IPS DF 6.9 (cell line): ENCODE results near the gene PROP1.
A peak's percentile ranks its signal among the peaks of the same experiment; 100 is the strongest.
"Not testable (repeated sequence)": the region's sequence is repeated elsewhere in the genome, so short reads cannot be mapped to it uniquely, and the experiment has no call there.

Source experiments
- DNase-seq: peaks from one replicate; pipeline ENCODE4 v3.0.0-alpha.2; 2013; ENCODE audit warnings: low read depth, low spot score
- H3K27ac ChIP-seq: one replicate; pipeline ENCODE4 v1.5.1; 2013; ENCODE audit warnings: low read length, control low read depth
- H3K27me3 ChIP-seq: 2 replicates; pipeline ENCODE4 v1.6.1; 2013; ENCODE audit warnings: mild to moderate bottlenecking, low read length; ENCODE audit not compliant: control insufficient read depth, insufficient read depth
- H3K36me3 ChIP-seq: 2 replicates; pipeline ENCODE4 v1.6.1; 2013; ENCODE audit warnings: low read length; ENCODE audit not compliant: control insufficient read depth, insufficient read depth
- H3K4me1 ChIP-seq: 2 replicates; pipeline ENCODE4 v1.6.1; 2013; ENCODE audit warnings: low read length; ENCODE audit not compliant: control insufficient read depth, insufficient read depth
- H3K4me3 ChIP-seq: 2 replicates; pipeline ENCODE4 v1.5.1; 2013; ENCODE audit warnings: mild to moderate bottlenecking, low read length
- H3K9me3 ChIP-seq: 2 replicates; pipeline ENCODE4 v1.6.1; 2013; ENCODE audit warnings: low read length, inconsistent platforms; ENCODE audit not compliant: control insufficient read depth, insufficient read depth
- WGBS: extraction: QIAGEN DNeasy Blood & Tissue Kit; methylation state at CpG from one replicate; pipeline ENCODE4 v1.1.7; 2013; ENCODE audit warnings: mixed read lengths, missing lambda C conversion rate; ENCODE audit not compliant: insufficient read length, insufficient coverage; 5-methylcytosine and 5-hydroxymethylcytosine counted together

PROP1 gene

GRCh38 chr5:177982956-177983355, 13.1 kb downstream of the PROP1 start:
- no peak for DNase-seq
- WGBS = no CpG with 5 or more reads among the region's 5 CpGs
- Histone ChIP-seq H3K4me1 (peaks cover 1% of the 10 kb centered on the region; the same call in 1 of the 2 replicates), H3K36me3 (no peaks in the 10 kb centered on the region), H3K27me3 (peaks cover 20% of the 10 kb centered on the region), H3K27ac (no peak overlapping the region), H3K9me3 (no peaks in the 10 kb centered on the region), H3K4me3 (no peak overlapping the region)

- no peak overlapping the region for H3K4me3 ChIP-seq
- peaks cover 20% of the 10 kb centered on the region for H3K27me3 ChIP-seq
- peak; percentile 66 for DNase-seq
- no peak overlapping the region for H3K27ac ChIP-seq
- H3K4me1 ChIP-seq = peaks cover 1% of the 10 kb centered on the region; the same call in 1 of the 2 replicates
- H3K36me3 ChIP-seq = no peaks in the 10 kb centered on the region
- WGBS = no CpG with 5 or more reads among the region's 17 CpGs
- no peaks in the 10 kb centered on the region for H3K9me3 ChIP-seq
Measured at GRCh38 chr5:177982072-177982727, 13.8 kb downstream of the PROP1 start.

- whole genome bisulfite sequencing = no CpG with 5 or more reads among the region's 26 CpGs
- H3K27me3 ChIP-seq = peaks cover 20% of the 10 kb centered on the region
- H3K4me1 ChIP-seq = peaks cover 1% of the 10 kb centered on the region; the same call in 1 of the 2 replicates
- no peak for DNase-seq
- H3K9me3 ChIP-seq = no peaks in the 10 kb centered on the region
- H3K4me3 ChIP-seq = no peak overlapping the region
- no peaks in the 10 kb centered on the region for H3K36me3 ChIP-seq
- no peak overlapping the region for H3K27ac ChIP-seq
Measured at GRCh38 chr5:177981296-177982071, 14.6 kb downstream of the PROP1 start.

DNA sequence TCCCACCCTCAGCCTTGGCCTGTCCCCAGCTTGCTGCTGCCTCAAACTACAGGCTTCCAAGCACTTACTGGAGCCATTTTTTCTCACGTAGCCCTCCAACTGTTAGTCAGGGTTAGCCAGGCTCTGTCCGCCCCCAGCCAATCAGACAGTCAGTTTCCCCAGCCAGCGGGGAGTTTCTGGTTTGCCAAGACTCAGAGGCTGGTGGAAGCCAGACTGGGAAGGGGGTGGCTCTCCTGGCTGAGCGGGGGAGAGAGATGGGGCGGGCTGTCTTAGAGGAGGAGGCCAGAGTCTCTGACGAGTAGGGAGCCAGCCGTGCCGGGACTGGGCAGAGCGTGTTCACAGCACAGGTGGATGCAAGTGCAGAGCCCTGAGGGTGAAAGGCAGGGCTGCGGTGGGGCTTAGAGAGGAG, 15.3 kb downstream of the PROP1 start:
- Histone ChIP-seq H3K4me3 (no peak overlapping the region), H3K9me3 (no peaks in the 10 kb centered on the region), H3K27me3 (peaks cover 20% of the 10 kb centered on the region), H3K27ac (no peak overlapping the region), H3K4me1 (peaks cover 1% of the 10 kb centered on the region; the same call in 1 of the 2 replicates), H3K36me3 (no peaks in the 10 kb centered on the region)
- DNase-seq = no peak
- WGBS = no CpG with 5 or more reads among the region's 10 CpGs

DNA sequence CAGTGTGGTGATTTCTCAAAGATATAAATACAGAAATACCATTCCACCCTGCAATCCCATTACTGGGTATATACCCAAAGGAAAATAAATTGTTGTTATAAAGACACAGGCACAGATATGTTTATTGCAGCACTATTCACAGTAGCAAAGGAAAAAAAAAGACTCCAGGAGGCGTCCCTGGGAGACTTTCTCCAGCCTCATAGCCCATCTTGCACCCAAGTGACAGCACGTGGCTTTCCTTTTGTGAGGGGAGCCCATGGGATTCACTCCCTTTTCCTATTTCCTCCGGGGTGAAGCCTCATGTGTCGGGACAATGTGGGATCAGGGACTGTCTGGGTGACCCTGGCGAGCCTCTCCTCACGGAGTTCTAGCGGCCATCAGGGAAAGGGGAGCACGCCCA, 18.4 kb downstream of the PROP1 start:
- not testable (repeated sequence) for H3K27ac ChIP-seq

GRCh38 chr5:177973066-177973635, 22.9 kb downstream of the PROP1 start:
- no peaks in the 10 kb centered on the region for H3K4me1 ChIP-seq
- H3K36me3 ChIP-seq = no peaks in the 10 kb centered on the region; the same call in 1 of the 2 replicates
- DNase-seq = no peak
- no CpG with 5 or more reads among the region's 5 CpGs for WGBS
- no peak overlapping the region for H3K27ac ChIP-seq
- H3K4me3 ChIP-seq = no peak overlapping the region
- H3K9me3 ChIP-seq = no peaks in the 10 kb centered on the region; the same call in 1 of the 2 replicates
- no peaks in the 10 kb centered on the region for H3K27me3 ChIP-seq

More for the DNA sequence above, 18.4 kb downstream of the PROP1 start:
- not testable (repeated sequence) for H3K36me3 ChIP-seq, H3K4me1 ChIP-seq, H3K4me3 ChIP-seq, H3K9me3 ChIP-seq, H3K27me3 ChIP-seq, DNase-seq
- no CpG with 5 or more reads among the region's 8 CpGs for WGBS

GRCh38 chr5:177972613-177973012, 23.4 kb downstream of the PROP1 start:
- DNase-seq = no peak
- WGBS = 100% methylated on average over 1 of the region's 4 CpGs
- no peak overlapping the region for H3K27ac ChIP-seq

DNA sequence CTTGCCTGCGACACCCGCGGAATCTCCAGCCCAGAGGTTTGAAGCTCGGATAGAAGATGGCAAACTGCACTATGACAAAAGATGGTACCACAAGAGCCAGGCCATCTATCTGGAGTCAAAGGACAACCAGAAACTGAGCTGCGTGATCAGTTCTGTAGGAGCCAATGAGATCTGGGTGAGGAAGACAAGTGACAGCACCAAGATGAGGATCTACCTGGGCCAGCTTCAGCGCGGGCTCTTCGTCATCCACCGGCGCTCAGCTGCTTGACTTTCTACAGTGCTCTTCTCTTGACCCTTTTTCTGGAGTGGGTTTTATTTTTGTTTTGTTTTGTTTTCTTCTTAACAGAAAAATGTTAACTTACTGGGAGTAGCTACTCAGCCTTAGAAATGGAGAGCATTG, 24.0 kb downstream of the PROP1 start:
- H3K9me3 ChIP-seq, H3K4me3 ChIP-seq, H3K27ac ChIP-seq, DNase-seq, H3K36me3 ChIP-seq, H3K4me1 ChIP-seq, H3K27me3 ChIP-seq: not testable (repeated sequence)
- no CpG with 5 or more reads among the region's 10 CpGs for WGBS

More at GRCh38 chr5:177972613-177973012, 23.4 kb downstream of the PROP1 start:
- Histone ChIP-seq H3K4me1 (no peaks in the 10 kb centered on the region), H3K9me3 (no peaks in the 10 kb centered on the region; the same call in 1 of the 2 replicates), H3K4me3 (no peak overlapping the region), H3K36me3 (no peaks in the 10 kb centered on the region; the same call in 1 of the 2 replicates), H3K27me3 (no peaks in the 10 kb centered on the region)

DNA sequence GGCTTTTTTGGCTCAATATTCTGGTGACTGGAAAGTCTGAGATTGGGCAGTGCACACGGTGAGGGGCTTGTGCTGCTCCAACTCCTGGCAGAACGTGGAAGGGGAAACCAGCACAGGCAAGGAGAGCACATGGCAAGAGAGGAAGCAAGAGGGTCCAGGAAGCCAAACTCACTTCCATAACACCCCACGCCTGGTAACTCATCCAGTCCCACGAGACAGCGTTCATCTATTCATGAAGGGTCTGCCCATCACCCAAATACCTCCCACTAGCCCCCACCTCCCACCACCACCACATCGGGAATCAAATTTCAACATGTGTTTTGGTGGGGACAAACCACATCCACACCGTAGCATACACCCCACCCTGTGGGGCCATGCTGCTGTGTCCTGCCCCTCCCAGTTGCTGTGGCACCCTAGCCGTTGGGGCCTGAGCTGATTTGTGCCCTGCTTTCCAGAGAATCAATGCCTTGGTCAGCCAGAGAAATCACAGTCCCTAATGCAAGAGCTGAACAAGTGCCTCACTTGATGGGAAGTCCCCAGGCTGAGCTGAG, 27.3 kb downstream of the PROP1 start:
- WGBS = no CpG with 5 or more reads among the region's 8 CpGs
- Histone ChIP-seq H3K9me3 (no peaks in the 10 kb centered on the region; the same call in 1 of the 2 replicates), H3K27ac (no peak overlapping the region), H3K4me1 (no peaks in the 10 kb centered on the region), H3K27me3 (no peaks in the 10 kb centered on the region), H3K36me3 (no peaks in the 10 kb centered on the region; the same call in 1 of the 2 replicates), H3K4me3 (no peak overlapping the region)
- no peak for DNase-seq

DNA sequence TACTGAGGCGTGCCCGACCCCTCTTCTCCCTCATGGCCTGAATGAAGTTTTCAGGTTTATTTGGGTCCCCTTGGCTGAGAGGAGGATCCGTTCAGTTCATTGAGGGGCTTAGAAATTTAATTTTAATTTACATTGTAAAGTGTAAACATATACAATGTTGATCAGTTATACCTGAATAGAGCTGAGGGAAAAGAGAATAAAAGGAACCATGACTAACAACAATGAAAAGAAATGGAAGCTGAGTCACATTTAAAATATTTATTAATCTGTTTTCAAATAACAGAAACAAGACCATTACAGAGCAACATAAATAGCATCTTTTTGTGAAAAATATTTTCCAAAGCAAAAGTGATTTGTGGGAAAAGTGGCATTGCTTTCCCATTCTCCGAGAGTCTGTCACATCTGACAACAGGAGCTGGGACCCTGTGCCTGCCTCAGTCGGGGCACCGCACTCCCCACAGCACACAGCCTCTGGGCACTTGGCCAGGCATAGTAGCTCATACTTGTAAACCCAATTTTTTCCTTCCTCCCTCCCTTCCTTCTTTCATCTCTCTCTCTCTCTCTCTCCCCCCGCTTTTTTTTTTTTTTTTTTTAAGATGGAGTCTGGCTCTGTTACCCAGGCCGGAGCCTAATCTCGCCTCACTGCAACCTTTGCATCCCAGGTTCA, 28.7 kb downstream of the PROP1 start:
- Histone ChIP-seq H3K4me3 (no peak overlapping the region), H3K4me1 (no peaks in the 10 kb centered on the region), H3K9me3 (no peaks in the 10 kb centered on the region; the same call in 1 of the 2 replicates), H3K27ac (no peak overlapping the region), H3K27me3 (no peaks in the 10 kb centered on the region), H3K36me3 (no peaks in the 10 kb centered on the region; the same call in 1 of the 2 replicates)
- WGBS = no CpG with 5 or more reads among the region's 9 CpGs
- DNase-seq = no peak
